GM19240 (cell line): Measurements from ENCODE around the gene B4GALNT1.
A peak's percentile ranks its signal among the peaks of the same experiment; 100 is the strongest.
"Not testable (repeated sequence)": the region's sequence is repeated elsewhere in the genome, so short reads cannot be mapped to it uniquely, and the experiment has no call there.

Source experiments
- DNase-seq: peaks from one replicate; pipeline ENCODE4 v3.0.0; 2011; ENCODE audit warnings: low spot score; ENCODE audit not compliant: insufficient read length

The B4GALNT1 gene

GRCh38 chr12:57621497-57622292, 11.3 kb downstream of the B4GALNT1 start:
- no peak for DNase-seq

- DNase-seq, result no peak
These were observed 12.0 kb downstream of the B4GALNT1 start for GRCh38 chr12:57620936-57621496.

GRCh38 chr12:57620245-57620935, 12.6 kb downstream of the B4GALNT1 start:
- no peak for DNase-seq

GRCh38 chr12:57619434-57620244, 13.4 kb downstream of the B4GALNT1 start:
- no peak for DNase-seq

- DNase-seq, result no peak
These were observed 14.0 kb downstream of the B4GALNT1 start for GRCh38 chr12:57618966-57619433.

- DNase-seq, result not testable (repeated sequence)
These were observed 14.6 kb downstream of the B4GALNT1 start for GRCh38 chr12:57618431-57618830.

GRCh38 chr12:57617942-57618341, 15.1 kb downstream of the B4GALNT1 start:
- DNase-seq, result no peak

- no peak for DNase-seq
These were observed 16.5 kb downstream of the B4GALNT1 start for GRCh38 chr12:57616383-57617101.

- DNase-seq, result no peak
These were observed 17.4 kb downstream of the B4GALNT1 start for GRCh38 chr12:57615637-57616036.

- DNase-seq, result no peak
These were observed 18.0 kb downstream of the B4GALNT1 start for GRCh38 chr12:57614948-57615500.

GRCh38 chr12:57614178-57614947, 18.6 kb downstream of the B4GALNT1 start:
- peak; percentile 68 for DNase-seq

- DNase-seq, result no peak
These were observed 19.4 kb downstream of the B4GALNT1 start for GRCh38 chr12:57613427-57614109.

GRCh38 chr12:57612711-57613426, 20.1 kb downstream of the B4GALNT1 start:
- DNase-seq, result no peak

- no peak for DNase-seq
These were observed 20.9 kb downstream of the B4GALNT1 start for GRCh38 chr12:57611827-57612710.

GRCh38 chr12:57611108-57611826, 21.7 kb downstream of the B4GALNT1 start, which contains the start of gene ARHGEF25:
TSS of gene ARHGEF25 (plus strand) at chr12:57611435. CDS start at chr12:57611895, 460 bp downstream.
- DNase-seq, result no peak

- no peak for DNase-seq
These were observed 22.4 kb downstream of the B4GALNT1 start for GRCh38 chr12:57610554-57611107.
